ENCODE measurements around the gene LRRC59.

The LRRC59 gene

DNA sequence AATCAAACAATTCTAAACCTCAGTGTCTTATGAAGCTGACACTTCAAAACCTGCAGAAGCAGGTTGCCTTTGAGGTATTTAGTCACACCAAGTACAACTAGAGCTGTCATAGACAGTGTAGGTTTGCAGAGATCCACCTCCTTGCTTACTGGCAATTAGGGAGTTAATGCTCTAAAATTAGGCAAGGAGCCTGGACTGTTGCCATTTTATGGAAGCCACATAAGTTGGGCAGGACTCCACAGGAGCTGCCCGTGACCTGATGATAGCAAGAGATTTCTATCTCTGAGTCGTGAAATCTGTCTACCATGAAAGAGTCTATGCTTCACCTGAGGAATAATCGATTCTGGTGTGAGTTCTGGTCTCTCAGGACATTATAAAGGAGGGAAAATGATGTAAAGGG is 15.4 kb downstream of the LRRC59 start:
- peak; percentile 19 for DNase-seq

DNA sequence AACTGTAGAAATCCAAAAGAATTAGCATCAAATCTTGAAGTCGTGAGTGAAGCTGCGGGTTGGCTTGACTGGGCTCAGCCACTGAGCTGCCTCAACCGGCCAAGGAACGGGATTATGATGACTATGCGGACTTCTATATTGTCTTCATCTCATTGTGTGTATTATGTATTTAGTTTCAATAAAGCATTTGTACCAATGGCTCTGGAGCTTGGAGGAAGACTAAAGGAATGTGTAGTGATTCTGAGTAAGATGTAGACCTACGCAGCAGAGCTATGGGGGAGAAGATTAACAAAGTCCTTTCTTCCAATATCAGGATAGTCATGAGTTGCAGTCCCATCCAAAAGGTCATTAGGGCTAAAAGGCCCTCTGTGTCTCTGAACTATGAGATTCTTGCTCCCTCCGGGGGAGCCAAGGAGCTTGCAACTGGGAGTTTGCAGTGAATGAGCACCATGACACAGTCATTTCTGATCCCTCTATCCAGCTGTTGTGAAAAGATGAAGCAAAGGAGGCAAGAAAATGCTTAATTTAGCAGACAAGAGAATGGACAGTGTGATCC is 16.0 kb downstream of the LRRC59 start:
- DNase-seq = no peak

- no peak for DNase-seq
Measured at GRCh38 chr17:50380369-50381259, 16.7 kb downstream of the LRRC59 start.

DNA sequence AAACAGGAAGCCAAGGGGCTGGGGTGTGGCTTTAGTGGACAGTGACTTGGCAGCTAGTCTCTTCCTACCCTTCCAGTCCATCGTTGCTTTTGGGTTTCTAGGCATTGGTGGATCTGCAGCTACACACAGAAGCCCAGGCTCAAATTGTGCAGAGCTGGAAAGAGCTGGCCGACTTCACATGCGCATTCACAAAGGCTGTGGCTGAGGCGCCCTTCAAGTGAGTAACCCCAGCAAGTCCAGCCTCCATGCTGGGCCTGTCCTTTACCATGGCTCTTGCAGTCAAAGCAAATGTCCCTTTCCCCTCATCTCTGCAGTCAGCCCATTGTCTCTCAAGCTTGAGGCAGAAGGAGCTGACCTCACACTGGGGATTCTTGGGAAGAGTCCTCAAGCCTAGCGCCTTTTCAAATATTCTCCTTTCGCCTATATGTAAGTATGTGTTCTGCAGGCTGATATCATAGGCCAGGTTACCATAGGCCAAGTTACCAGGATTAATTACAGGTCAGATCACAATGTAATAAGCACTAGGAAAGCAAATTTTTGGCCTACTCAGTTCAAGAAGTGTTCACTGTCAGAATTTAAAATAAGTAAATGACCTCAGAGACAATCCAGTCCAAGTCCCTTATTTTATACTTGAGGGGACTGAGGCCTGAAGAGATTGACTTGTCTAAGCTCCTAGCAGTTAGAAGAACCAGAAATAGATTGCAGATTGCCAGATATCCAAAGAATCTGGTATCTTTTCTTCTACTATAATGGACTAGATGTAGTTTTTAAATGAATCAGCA is 17.8 kb downstream of the LRRC59 start:
- DNase-seq = no peak

DNA sequence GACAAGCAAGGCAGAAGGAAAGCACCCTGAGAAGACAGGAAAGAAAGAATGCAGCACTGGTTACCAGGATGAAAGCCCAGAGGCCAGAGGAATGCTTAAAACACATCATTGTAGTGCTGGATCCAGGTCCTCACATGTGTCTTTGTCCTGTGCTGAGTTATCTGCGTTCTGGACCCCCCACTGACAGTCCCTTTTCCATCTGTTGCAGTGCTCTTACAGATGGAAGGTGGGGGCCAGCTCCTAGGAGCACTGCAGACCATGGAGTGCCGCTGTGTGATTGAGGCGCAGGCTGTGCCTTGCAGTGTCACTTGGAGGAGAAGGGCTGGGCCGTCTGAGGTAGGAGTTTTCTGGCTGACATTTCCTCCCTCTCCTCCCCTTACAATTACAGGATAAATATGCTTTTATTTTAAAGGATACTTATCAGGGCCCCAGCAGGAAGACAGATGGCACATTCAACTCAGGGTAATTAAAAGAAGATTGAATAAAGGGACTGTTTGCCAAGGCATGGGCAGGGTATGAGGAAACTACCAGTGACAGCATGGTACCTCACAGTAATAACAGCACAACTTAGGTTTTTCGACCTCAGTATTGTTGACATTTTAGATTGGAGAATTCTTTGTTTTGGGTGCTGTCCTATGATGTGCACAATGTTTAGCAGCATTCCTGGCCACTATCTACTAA is 21.3 kb downstream of the LRRC59 start:
- no peak for DNase-seq

GRCh38 chr17:50373705-50374104 is 23.6 kb downstream of the LRRC59 start:
- DNase-seq = no peak

DNA sequence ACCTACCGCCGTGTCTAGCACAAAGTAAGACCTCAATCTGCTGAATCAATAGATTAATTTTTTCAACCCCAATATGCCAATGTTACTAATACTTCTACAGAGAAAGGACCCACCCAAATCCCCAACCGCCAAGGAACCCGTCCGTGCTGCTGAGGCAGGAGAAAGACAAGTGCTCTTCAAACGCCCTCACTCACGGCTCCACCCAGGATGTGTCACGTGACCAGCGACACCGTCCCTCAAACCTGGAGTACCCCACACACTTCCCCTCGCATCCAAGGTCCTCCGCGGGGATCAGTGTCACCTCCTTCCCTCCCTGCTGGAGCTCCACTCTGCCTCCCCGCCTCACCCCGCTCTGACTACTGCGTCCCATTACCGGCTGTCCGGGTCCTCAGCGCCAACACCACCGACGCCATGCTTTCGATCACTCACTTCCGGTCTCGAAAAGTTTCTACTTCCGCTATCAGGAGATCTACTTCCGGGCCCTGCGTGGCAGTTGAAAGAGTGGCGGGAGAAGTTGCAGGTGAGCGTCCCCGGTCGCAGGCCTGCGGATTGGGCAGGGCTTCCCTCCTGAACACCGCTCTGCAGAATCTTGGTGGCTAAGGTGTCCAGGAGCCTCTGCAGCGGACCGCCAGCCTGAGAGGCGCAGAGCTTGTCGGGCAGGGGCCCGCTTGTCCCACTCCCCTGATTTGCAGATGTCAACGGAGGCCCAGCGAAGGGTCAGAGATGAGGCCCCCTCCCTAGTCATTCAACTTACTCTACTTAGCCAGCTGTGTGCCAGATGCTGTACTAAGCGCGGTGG is 24.4 kb downstream of the LRRC59 start, which contains the start of the genes EME1 and MRPL27:
EME1 (plus strand) TSS at position 472 of the 799 bp plus-strand sequence. CDS start 1,980 bp downstream, outside the sequence.
MRPL27 (minus strand) TSS at position 427 of the 799 bp plus-strand sequence; CDS start at position 413, 14 bp downstream.
- DNase-seq = peak; percentile 89

DNA sequence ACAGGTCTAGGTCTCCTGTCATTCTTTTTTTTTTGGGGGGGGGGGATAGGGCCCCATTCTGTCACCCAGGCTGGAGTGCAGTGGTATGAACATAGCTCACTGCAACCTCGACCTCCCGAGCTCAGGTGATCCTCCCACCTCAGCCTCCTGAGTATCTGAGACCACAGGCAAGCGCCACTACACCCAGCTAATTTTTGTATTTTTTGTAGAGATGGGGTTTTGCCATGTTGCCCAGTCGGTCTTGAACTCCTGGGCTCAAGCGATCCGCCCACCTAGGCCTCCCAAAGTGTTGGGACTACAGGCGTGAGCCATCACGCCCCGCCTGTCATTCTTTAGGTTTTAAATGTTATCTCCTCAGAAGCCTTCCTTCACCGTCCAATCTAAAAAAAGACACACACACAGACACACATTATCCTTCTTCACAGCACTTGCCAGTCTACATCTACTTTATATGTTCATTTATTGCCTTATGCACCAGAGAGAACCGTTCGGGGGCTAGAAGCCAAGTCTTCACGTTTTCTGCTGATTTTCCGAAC is 25.0 kb downstream of the LRRC59 start:
- no peak for DNase-seq

- no peak for DNase-seq
Measured at GRCh38 chr17:50371526-50371925, 25.8 kb downstream of the LRRC59 start.

DNA sequence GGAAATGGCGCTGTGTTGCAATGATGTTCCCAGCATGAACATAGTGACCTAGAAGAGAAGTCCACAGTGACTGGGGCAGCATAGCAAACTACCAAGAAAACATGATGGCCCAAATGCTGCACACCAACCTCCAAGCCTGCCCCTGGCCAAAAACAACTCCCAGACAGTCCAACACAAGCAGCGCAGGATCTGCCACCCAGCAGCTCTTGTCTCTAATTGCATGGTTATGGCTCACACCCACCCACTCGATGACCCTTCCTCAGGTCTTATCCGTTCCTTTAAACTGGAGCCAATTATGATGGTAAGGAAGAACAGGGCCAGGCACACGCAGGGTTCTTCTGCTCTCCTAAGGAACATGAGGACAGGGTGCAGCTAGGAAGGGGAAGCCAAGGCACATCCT is 27.3 kb downstream of the LRRC59 start:
- no peak for DNase-seq

DNA sequence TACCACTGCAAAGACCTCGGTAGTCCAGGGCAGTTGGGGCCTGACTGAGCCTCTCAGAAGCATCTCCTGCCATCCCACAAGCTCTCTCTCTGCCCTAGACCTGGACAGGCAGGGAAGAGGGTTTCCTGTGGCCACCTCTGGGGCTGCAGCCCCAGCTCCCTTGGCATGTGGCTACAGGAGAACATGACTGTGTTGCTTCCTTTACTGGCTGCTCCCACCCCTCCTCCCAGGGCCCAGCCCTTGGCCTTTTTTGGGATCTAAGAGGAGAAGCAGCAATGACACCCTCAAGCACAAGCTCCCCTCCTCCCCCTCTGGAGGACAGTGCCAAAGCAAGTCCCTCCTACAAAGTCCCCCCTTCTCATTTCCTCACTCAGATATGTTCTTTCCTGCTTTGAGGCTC is 29.9 kb downstream of the LRRC59 start:
- DNase-seq = no peak

DNA sequence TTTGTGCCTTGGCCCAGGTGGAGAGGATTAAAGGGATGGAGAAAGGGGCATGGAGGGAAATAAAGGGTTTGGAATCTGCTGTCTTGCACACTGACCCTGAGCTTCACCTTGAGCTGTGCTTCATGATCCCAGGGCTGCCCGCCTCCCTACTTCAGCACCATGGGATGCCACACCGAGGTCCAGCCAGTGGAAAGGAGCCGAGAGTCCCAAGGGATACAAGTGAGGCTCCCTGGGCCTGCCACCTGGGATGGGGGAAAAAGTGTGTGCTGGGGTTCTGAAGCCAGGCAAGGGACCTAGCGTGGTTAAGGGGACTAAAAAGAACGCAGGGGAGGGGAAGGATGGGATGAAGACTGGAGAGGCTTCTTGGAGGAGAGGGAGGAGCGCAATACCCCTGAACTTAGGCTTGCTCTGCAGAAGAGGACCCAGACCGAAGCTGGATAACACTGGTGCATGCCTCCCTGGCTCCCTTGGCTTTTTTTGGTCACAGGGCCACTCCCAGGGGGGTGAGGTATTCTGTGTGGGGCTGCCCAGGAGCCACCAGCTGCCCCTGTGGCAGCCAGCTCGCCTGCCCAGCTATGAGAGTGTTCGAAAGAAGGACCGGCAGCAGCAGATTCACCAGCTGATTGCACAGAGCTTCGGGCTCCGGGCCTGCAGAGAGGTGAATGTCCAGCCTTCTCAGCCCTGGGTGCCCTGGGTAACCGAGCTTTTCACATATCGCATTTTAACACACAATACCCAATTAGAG is 31.5 kb downstream of the LRRC59 start:
- DNase-seq = no peak

- DNase-seq = no peak
Measured at GRCh38 chr17:50365165-50365564, 32.2 kb downstream of the LRRC59 start.

- DNase-seq = peak; percentile 36
Measured at GRCh38 chr17:50364715-50365114, 32.6 kb downstream of the LRRC59 start.

GRCh38 chr17:50364061-50364458 is 33.3 kb downstream of the LRRC59 start:
- DNase-seq = no peak

DNA sequence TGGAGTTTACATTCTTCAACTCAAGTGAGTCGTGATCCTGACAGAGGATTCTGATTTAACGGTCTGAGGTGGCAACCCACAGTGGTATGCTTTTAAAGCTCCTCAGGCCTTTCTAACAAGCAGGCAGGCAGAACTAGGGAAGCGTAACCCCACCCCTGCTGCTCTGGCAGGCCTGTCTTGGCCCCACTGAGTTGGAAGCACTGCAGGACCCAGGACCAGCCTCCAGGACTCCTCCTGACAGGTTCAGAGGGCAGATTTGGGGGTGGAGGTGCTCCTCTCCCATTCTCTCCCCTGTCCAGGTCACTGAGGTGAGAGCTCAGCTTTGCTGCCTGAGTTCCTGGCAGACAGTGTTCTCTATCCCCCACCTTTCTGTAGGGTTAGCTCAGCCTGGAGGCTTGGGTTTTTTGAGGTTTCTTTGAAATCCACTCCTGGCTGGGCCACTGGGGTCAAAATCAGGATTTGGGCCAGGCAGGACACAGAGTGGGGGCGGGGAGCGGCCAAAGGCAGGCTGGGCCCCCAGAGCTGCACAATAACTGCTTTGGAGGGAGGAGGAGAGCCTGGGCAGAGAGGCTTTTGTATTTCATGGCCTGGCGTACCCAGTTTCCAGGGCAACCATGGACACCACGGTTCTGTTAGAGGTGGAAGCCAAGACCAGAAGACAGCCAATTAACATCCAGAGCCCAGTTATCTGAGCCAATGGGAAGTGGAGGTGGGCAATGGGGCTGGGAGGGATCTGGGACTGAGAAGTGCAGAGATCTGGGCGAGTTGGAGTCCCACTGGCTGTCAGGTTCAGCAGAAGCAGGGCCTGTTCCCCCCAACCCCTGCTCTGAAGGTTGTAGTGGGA is 33.9 kb downstream of the LRRC59 start:
- DNase-seq = peak; percentile 34

DNA sequence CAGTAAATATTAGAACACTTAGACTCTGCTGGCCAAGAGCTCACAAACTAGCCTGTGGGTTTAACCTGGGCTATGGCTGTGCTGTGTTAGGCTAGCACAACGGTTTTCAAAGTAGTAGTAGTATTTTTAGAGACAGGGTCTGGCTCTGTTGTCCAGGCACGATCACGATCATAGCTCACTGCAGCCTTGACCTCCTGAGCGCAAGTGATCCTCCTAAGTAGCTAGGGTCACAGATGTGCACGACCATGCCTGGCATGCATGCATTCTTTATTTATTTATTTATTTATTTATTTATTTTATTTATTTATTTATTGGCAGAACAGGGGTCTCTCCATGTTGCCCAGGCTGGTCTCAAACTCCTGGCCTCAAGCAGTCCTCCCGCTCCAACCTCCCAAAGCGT is 34.7 kb downstream of the LRRC59 start:
- DNase-seq = no peak

DNA sequence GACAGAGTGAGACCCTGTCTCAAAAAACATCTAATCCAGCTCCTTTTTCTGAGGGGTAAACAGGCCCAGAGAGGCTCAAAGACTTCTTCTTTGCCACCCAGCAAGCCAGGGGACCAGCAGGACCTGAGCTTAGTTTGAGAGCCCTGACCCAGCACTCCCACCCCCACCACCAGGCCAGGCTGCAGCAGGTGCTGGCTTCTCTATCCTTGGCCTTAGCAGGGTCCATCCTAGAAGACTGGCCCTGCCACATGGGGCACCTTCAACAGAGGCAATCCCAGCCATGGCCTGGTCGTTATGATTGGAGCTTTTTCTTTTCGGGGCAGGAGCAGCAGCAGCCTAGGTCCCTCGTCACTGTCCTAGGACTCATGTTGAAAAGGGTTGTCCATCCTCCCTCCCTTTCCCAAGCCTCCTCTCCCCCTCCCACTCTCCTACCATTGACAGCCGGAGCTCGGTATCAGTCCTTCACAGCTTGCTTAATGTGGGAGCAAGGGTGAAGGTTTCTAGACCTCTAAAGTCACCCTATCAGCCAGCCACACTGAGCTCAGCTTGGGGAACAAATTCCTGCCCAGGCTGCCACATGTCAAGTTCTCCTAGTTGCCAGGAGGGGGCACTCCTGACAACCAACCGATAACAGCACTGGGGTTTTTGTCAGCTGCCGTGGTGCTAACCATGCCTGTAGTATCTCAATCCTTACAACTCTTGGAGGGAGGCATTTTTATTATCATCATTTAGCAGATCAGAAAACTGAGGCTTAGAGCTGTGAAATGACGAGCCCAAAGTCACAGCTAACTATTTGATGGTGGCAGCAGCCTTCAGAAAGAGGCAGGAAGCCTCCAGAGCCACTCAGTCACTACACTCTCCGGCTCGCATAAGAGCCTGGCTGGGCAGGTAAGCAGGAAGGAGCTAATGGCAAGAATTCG is 35.5 kb downstream of the LRRC59 start:
- peak; percentile 62 for DNase-seq

Data from fibroblast of skin of right biceps (primary cell).